Stimulated activated CD4-positive, alpha-beta T cell treated with anti-CD3 and anti-CD28 coated beads, Interleukin-2, amount 100 ng/mL, for 4 hours (primary cell): ENCODE measurements around the gene GPC5.

Experiments used
- DNase-seq: peaks from one replicate; pipeline ENCODE4 v3.0.0-alpha.2; 2020; ENCODE audit warnings: low read depth

GPC5 gene

GRCh38 chr13:92164822-92165221 is 766.4 kb downstream of the GPC5 start:
- no peak for DNase-seq

GRCh38 chr13:92172191-92172590 is 773.8 kb downstream of the GPC5 start:
- DNase-seq: no peak

GRCh38 chr13:92173254-92173653 is 774.8 kb downstream of the GPC5 start:
- DNase-seq: no peak

- no peak for DNase-seq
These were observed 776.9 kb downstream of the GPC5 start for GRCh38 chr13:92175330-92175729.

GRCh38 chr13:92177966-92178365 is 779.5 kb downstream of the GPC5 start:
- DNase-seq: no peak

- DNase-seq: no peak
These were observed 780.8 kb downstream of the GPC5 start for GRCh38 chr13:92179223-92179622.

GRCh38 chr13:92187378-92187989 is 789.1 kb downstream of the GPC5 start:
- DNase-seq: no peak

GRCh38 chr13:92188574-92188973 is 790.2 kb downstream of the GPC5 start:
- DNase-seq: no peak

- no peak for DNase-seq
These were observed 798.3 kb downstream of the GPC5 start for GRCh38 chr13:92196591-92197256.

GRCh38 chr13:92197669-92198068 is 799.2 kb downstream of the GPC5 start:
- DNase-seq: no peak

GRCh38 chr13:92218615-92219014 is 820.2 kb downstream of the GPC5 start:
- DNase-seq: no peak

GRCh38 chr13:92221916-92222315 is 823.5 kb downstream of the GPC5 start:
- DNase-seq: no peak

GRCh38 chr13:92224052-92224821 is 825.8 kb downstream of the GPC5 start:
- DNase-seq: no peak

- no peak for DNase-seq
These were observed 826.4 kb downstream of the GPC5 start for GRCh38 chr13:92224825-92225224.

GRCh38 chr13:92225861-92226260 is 827.4 kb downstream of the GPC5 start:
- no peak for DNase-seq

- no peak for DNase-seq
These were observed 834.5 kb downstream of the GPC5 start for GRCh38 chr13:92232871-92233270.

- DNase-seq: no peak
These were observed 853.3 kb downstream of the GPC5 start for GRCh38 chr13:92251671-92252210.

GRCh38 chr13:92255526-92255925 is 857.1 kb downstream of the GPC5 start:
- DNase-seq: no peak

- no peak for DNase-seq
These were observed 857.8 kb downstream of the GPC5 start for GRCh38 chr13:92256211-92256610.

- no peak for DNase-seq
These were observed 860.6 kb downstream of the GPC5 start for GRCh38 chr13:92259046-92259445.

GRCh38 chr13:92259523-92259922 is 861.1 kb downstream of the GPC5 start:
- DNase-seq: no peak

GRCh38 chr13:92260363-92260762 is 861.9 kb downstream of the GPC5 start:
- DNase-seq: no peak
